Breast epithelium (tissue), 3 donors: ENCODE measurements around the gene AGTPBP1.

Experiments used
- POLR2A ChIP-seq: fragments of 450-650 bp; IDR thresholded peaks from one replicate; pipeline ENCODE4 v1.6.1; 2016; ENCODE audit warnings: antibody characterized with exemption, mild to moderate bottlenecking, moderate library complexity
- TF ChIP-seq, protein P1 (sequence below), 3 donors: fragments of 450-650 bp; IDR thresholded peaks; one replicate each; pipeline ENCODE4 v1.5.1; 2016 to 2017; ENCODE audit warnings: antibody characterized with exemption in 3 of 3, mild to moderate bottlenecking in 3 of 3, moderate library complexity in 3 of 3

DNA sequence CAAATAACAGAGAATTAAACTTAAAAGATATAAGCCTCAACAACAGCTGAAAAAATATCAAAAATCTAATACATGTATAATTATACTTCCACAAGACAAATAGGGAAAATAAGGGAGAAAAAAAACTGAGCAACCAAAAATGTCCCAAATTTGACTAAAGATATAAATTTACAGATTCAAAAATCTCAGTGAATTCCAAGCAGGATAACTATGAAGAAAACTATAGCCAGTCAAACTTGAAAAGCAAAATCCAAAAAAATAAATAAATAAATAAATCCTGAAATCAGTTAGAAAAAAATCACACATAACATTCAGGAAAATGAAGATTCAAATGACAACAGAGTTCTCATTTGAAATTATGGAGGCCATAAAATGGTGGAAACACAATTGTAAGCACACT is 56.7 kb downstream of the AGTPBP1 start:
- no peak for TF ChIP-seq POLR2A
- TF ChIP-seq, protein P1, sequence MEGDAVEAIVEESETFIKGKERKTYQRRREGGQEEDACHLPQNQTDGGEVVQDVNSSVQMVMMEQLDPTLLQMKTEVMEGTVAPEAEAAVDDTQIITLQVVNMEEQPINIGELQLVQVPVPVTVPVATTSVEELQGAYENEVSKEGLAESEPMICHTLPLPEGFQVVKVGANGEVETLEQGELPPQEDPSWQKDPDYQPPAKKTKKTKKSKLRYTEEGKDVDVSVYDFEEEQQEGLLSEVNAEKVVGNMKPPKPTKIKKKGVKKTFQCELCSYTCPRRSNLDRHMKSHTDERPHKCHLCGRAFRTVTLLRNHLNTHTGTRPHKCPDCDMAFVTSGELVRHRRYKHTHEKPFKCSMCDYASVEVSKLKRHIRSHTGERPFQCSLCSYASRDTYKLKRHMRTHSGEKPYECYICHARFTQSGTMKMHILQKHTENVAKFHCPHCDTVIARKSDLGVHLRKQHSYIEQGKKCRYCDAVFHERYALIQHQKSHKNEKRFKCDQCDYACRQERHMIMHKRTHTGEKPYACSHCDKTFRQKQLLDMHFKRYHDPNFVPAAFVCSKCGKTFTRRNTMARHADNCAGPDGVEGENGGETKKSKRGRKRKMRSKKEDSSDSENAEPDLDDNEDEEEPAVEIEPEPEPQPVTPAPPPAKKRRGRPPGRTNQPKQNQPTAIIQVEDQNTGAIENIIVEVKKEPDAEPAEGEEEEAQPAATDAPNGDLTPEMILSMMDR (IDR thresholded peaks at IDR 0.05), result no peak
